OCI-LY3 (cell line): ENCODE data around the gene METAP2.

Experiments used
- EZH2phosphoT487 ChIP-seq: fragments of 200-600 bp; shearing (Covaris generic); IDR thresholded peaks from 2 replicates; pipeline ENCODE4 v1.6.1; 2018; ENCODE audit warnings: antibody characterized with exemption, mixed run types, low read depth
- TF ChIP-seq, protein P1 (sequence below): fragments of 200-600, 300-600 bp; sonication (generic); IDR thresholded peaks from 2 replicates; pipeline ENCODE4 v1.5.1; 2014; ENCODE audit warnings: antibody characterized with exemption, low read length, low read depth

DNA sequence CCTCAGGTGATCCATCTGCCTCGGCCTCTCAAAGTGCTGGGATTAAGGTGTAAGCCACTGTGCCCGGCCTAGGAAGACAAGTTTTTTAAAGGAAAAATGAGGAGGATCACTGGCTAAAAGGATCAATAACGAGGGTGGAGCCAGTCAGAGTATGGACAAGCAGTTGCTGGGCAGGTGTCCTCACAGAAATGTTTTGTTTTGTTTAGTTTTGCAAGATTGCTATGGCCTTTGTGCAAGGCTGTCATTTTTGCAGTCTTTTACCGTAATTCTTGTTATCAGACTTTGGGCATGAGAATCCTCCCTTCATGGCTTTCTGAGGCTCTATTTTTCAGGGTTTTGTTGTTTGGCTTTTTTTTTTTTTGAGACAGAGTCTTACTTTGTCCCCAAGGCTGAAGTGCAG, 11.9 kb upstream of the METAP2 start:
- TF ChIP-seq, protein P1, sequence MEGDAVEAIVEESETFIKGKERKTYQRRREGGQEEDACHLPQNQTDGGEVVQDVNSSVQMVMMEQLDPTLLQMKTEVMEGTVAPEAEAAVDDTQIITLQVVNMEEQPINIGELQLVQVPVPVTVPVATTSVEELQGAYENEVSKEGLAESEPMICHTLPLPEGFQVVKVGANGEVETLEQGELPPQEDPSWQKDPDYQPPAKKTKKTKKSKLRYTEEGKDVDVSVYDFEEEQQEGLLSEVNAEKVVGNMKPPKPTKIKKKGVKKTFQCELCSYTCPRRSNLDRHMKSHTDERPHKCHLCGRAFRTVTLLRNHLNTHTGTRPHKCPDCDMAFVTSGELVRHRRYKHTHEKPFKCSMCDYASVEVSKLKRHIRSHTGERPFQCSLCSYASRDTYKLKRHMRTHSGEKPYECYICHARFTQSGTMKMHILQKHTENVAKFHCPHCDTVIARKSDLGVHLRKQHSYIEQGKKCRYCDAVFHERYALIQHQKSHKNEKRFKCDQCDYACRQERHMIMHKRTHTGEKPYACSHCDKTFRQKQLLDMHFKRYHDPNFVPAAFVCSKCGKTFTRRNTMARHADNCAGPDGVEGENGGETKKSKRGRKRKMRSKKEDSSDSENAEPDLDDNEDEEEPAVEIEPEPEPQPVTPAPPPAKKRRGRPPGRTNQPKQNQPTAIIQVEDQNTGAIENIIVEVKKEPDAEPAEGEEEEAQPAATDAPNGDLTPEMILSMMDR: no peak
- no peak for TF ChIP-seq EZH2phosphoT487
